ENCODE results near the gene DPM3. TPM values are rescaled to one million over a fixed set of nuclear protein-coding genes. Genes with fewer than 3 reads are reported as not detected.
"Not testable (repeated sequence)": the region's sequence is repeated elsewhere in the genome, so short reads cannot be mapped to it uniquely, and the experiment has no call there.

Gene DPM3
- total RNA-seq, 3 donors from 2014 or later: 28.2 to 39.2 (median 33.0) TPM

- not testable (repeated sequence) for H3K4me1 Mint-ChIP-seq (ENCODE audit: low read depth); ATAC-seq; H3K36me3 Mint-ChIP-seq (ENCODE audit: insufficient read depth); H3K4me3 Mint-ChIP-seq; H3K27me3 Mint-ChIP-seq (ENCODE audit: low read depth); DNase-seq; H3K9me3 Mint-ChIP-seq
Observed at GRCh38 chr1:155155996-155156643, 15.8 kb upstream of the DPM3 start.

DNA sequence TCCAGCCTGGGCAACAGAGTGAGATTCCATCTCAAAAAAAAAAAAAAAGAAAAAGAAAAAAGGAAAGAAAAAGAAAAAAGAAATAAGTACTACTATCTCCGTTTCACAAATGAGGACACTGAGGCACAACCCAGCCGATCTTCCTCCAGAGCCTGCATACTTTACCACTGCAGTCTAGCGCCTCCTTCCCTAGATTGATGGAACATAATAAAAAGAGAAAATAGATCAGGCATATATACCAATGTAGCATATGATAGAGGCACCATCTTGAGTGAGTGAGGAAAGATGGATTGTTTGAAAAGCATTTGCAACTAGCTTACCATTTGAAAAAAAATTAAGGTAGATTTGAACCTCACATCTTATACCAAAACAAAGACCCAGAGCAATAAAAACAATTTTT, 5.2 kb upstream of the DPM3 start:
- ATAC-seq: no peak
- Mint-ChIP-seq H3K4me1 (ENCODE audit: low read depth) (peaks cover 11% of the 10 kb centered on the region), H3K36me3 (ENCODE audit: insufficient read depth) (no peaks in the 10 kb centered on the region), H3K27me3 (ENCODE audit: low read depth) (peaks cover 16% of the 10 kb centered on the region), H3K4me3 (no peak overlapping the region), H3K9me3 (no peaks in the 10 kb centered on the region)
- no peak for DNase-seq

DNA sequence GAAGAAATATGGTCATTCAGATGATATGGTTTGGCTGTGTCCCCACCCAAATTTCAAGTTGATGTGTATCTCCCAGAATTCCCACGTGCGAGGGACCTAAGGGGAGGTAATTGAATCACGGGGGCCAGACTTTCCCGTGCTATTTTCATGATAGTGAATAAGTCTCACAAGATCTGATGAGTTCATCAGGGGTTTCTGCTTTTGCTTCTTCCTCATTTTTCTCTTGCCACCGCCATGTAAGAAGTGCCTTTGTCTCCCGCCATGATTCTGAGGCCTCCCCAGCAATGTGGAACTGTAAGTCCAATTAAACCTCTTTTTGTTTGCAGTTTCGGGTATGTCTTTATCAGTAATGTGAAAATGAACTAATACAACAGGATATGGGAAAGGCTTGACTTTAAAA, 1.4 kb upstream of the DPM3 start:
- Mint-ChIP-seq H3K27me3 (ENCODE audit: low read depth) (peaks cover 8% of the 10 kb centered on the region), H3K9me3 (no peaks in the 10 kb centered on the region), H3K4me1 (ENCODE audit: low read depth) (peaks cover 29% of the 10 kb centered on the region), H3K36me3 (ENCODE audit: insufficient read depth) (peaks cover 8% of the 10 kb centered on the region), H3K4me3 (no peak overlapping the region)
- DNase-seq: no peak
- no peak for ATAC-seq

GRCh38 chr1:155140630-155140953, 261 bp upstream of the DPM3 start:
- no peak for DNase-seq
- H3K9me3 Mint-ChIP-seq: no peaks in the 10 kb centered on the region
- peak overlapping the region; percentile 98 for H3K4me3 Mint-ChIP-seq
- H3K36me3 Mint-ChIP-seq (ENCODE audit: insufficient read depth): peaks cover 8% of the 10 kb centered on the region
- no peak for ATAC-seq
- peaks cover 32% of the 10 kb centered on the region for H3K4me1 Mint-ChIP-seq (ENCODE audit: low read depth)
- H3K27me3 Mint-ChIP-seq (ENCODE audit: low read depth): peaks cover 2% of the 10 kb centered on the region

DNA sequence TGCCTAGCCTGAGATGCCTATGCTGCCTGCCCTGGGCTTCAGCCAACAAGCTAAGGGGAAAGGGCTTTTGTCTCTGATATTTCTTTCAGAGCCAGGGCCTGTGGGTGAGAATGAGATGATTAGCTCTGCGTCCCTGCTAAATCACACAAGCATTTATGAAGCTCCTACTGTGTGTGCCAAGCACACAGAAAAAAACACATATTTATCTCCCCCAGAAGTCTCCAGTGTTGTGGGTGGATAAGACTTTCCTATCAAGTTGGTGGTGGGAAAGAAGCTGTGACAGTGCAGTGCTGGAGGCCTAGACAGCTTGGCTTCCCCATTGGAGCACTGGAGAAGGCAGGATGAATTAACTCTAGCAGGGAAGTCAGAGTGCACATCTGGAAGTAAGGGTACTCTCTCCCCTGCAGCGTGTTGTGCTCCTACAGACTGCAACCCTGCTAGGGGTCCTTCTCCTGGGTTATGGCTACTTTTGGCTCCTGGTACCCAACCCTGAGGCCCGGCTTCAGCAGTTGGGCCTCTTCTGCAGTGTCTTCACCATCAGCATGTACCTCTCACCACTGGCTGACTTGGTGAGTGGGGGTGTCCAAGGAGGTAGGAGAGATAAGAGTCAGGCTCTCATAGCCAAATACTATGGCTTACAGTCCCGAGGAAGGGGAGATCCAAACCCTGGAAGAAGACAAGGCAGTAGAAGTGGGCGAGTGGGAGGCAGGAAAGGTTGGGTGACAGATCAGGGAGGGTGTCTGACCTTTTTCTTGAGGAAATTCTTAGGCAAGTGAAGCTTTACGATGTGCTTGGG, 3.0 kb downstream of the DPM3 start:
- no peak for ATAC-seq
- no peak for DNase-seq
- H3K27me3 Mint-ChIP-seq (ENCODE audit: low read depth): no peaks in the 10 kb centered on the region
- H3K9me3 Mint-ChIP-seq: no peaks in the 10 kb centered on the region
- peaks cover 43% of the 10 kb centered on the region for H3K4me1 Mint-ChIP-seq (ENCODE audit: low read depth)
- peaks cover 8% of the 10 kb centered on the region for H3K36me3 Mint-ChIP-seq (ENCODE audit: insufficient read depth)
- H3K4me3 Mint-ChIP-seq: peak overlapping the region; percentile 98

DNA sequence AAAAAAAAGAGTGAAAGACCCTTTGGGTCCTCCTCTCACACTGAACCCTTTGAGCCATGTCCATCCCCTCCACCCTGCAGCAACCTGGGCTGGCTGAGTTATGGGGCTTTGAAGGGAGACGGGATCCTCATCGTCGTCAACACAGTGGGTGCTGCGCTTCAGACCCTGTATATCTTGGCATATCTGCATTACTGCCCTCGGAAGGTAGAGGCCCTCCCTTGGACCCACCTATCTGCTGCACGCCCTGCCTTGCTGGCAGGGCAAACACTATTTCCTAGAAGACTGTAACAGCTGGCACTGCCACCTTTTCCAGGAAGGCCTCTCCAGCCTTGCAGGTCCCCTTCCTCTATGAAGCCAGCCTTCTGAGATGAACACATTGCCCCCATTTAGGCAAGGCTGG, 3.6 kb downstream of the DPM3 start:
- no peak for ATAC-seq

DNA sequence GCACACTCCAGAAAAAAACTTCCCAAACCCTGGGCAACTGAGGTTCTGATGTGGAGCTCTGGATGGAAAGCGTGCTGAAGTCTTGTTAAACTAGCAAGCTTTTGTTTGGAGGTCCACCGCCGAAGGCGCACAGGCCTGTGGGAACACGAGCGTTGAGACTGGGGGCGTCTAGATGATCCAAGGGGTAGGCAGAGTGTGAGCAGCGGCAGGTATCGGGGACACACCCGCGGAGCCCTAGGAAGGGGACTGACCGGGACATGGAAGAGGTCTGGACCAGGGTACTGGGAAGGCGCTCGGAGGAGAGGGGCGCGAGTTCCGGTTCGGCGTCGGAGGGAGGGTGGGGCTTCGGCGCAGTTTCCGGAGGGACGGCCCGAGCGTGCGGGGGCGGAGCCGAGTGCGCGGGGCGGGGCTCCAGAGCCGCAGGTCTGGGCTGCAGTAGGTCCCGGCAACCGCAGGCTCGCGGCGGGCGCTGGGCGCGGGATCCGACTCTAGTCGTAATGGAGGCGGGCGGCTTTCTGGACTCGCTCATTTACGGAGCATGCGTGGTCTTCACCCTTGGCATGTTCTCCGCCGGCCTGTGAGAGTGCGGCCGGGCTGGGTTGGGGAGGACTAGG, 4.8 kb downstream of the DPM3 start, which contains the start of gene SLC50A1:
SLC50A1 (plus strand) TSS at position 438 of the 614 bp plus-strand sequence; CDS start at position 498, 60 bp downstream.
- DNase-seq: peak; percentile 88
- peak within 1 kb of the TSS; percentile 98 for H3K4me3 Mint-ChIP-seq
- H3K4me1 Mint-ChIP-seq (ENCODE audit: low read depth): peaks cover 45% of the 10 kb centered on the region
- no peaks in the 10 kb centered on the region for H3K27me3 Mint-ChIP-seq (ENCODE audit: low read depth)
- H3K9me3 Mint-ChIP-seq: no peaks in the 10 kb centered on the region
- ATAC-seq: peak; percentile 84 to 85
- peaks cover 8% of the 10 kb centered on the region for H3K36me3 Mint-ChIP-seq (ENCODE audit: insufficient read depth)

More for the DNA sequence above, 3.6 kb downstream of the DPM3 start:
- H3K27me3 Mint-ChIP-seq (ENCODE audit: low read depth): no peaks in the 10 kb centered on the region
- H3K4me3 Mint-ChIP-seq: peak overlapping the region; percentile 98
- H3K36me3 Mint-ChIP-seq (ENCODE audit: insufficient read depth): peaks cover 8% of the 10 kb centered on the region
- DNase-seq: no peak
- H3K4me1 Mint-ChIP-seq (ENCODE audit: low read depth): peaks cover 43% of the 10 kb centered on the region
- no peaks in the 10 kb centered on the region for H3K9me3 Mint-ChIP-seq

DNA sequence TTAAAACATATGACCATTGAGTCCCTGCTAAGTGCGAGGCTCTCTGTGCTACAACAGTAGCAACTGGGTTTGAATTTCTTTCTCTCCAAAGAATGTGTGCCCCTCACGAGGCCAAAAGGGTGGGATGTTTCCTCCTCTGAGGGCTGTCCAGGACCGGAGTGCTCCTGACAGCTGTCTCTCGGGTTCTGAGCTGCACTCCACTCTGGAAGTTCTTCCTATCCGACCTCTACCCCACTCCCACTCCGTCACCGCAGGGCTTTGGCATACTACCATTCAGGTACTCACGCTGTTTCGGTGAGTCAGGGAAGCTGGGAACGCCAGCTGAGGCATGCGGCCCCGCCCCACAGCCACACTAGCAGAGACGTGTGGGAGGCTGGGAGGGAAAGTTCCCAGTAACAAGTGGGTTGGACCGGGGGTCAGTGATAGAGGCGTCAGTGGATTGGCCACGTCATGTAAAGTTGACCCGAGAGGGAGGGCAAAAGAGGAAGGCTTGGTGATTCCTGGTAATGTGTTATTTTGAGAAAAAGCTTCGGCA, 5.4 kb downstream of the DPM3 start:
- peaks cover 47% of the 10 kb centered on the region for H3K4me1 Mint-ChIP-seq (ENCODE audit: low read depth)
- ATAC-seq: peak; percentile 42 to 48

GRCh38 chr1:155134322-155134721, 6.0 kb downstream of the DPM3 start:
- H3K9me3 Mint-ChIP-seq: no peaks in the 10 kb centered on the region
- H3K36me3 Mint-ChIP-seq (ENCODE audit: insufficient read depth): peaks cover 8% of the 10 kb centered on the region
- no peaks in the 10 kb centered on the region for H3K27me3 Mint-ChIP-seq (ENCODE audit: low read depth)
- DNase-seq: no peak
- peaks cover 51% of the 10 kb centered on the region for H3K4me1 Mint-ChIP-seq (ENCODE audit: low read depth)
- no peak for ATAC-seq
- H3K4me3 Mint-ChIP-seq: peak overlapping the region; percentile 98

More for the DNA sequence above, 5.4 kb downstream of the DPM3 start:
- DNase-seq: peak; percentile 72
- Mint-ChIP-seq H3K4me3 (peak overlapping the region; percentile 98), H3K36me3 (ENCODE audit: insufficient read depth) (peaks cover 8% of the 10 kb centered on the region), H3K27me3 (ENCODE audit: low read depth) (no peaks in the 10 kb centered on the region), H3K9me3 (no peaks in the 10 kb centered on the region)

DNA sequence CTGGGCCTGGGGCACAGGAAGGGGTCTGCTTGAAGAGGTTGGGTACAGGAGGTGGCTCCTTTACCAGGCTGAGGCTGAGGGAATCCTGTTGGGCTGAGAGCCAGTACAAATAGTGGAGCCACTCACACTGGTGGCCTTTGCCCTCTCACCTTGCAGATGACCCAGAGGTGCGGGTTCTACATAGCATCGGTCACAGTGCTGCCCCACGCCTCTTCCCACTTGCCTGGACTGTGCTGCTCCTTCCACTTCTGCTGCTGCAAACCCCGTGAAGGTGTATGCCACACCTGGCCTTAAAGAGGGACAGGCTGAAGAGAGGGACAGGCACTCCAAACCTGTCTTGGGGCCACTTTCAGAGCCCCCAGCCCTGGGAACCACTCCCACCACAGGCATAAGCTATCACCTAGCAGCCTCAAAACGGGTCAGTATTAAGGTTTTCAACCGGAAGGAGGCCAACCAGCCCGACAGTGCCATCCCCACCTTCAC, 6.5 kb downstream of the DPM3 start:
- ATAC-seq (no peak), DNase-seq (no peak)
- Mint-ChIP-seq H3K4me1 (ENCODE audit: low read depth) (peaks cover 54% of the 10 kb centered on the region), H3K27me3 (ENCODE audit: low read depth) (peaks cover under 1% of the 10 kb centered on the region), H3K4me3 (no peak overlapping the region), H3K9me3 (no peaks in the 10 kb centered on the region), H3K36me3 (ENCODE audit: insufficient read depth) (peaks cover 7% of the 10 kb centered on the region)

GRCh38 chr1:155131856-155132255, 8.5 kb downstream of the DPM3 start:
- no peak for DNase-seq
- Mint-ChIP-seq H3K4me1 (ENCODE audit: low read depth) (peaks cover 49% of the 10 kb centered on the region), H3K27me3 (ENCODE audit: low read depth) (peaks cover 10% of the 10 kb centered on the region), H3K36me3 (ENCODE audit: insufficient read depth) (no peaks in the 10 kb centered on the region), H3K4me3 (no peak overlapping the region), H3K9me3 (no peaks in the 10 kb centered on the region)
- ATAC-seq: no peak

GRCh38 chr1:155131285-155131684, 9.0 kb downstream of the DPM3 start:
- H3K4me1 Mint-ChIP-seq (ENCODE audit: low read depth): peaks cover 50% of the 10 kb centered on the region

GRCh38 chr1:155130272-155131006, 9.9 kb downstream of the DPM3 start:
- Mint-ChIP-seq H3K27me3 (ENCODE audit: low read depth) (peaks cover 15% of the 10 kb centered on the region), H3K4me1 (ENCODE audit: low read depth) (peaks cover 47% of the 10 kb centered on the region), H3K4me3 (no peak overlapping the region), H3K9me3 (no peaks in the 10 kb centered on the region), H3K36me3 (ENCODE audit: insufficient read depth) (no peaks in the 10 kb centered on the region)
- DNase-seq: no peak
- ATAC-seq: no peak

More at GRCh38 chr1:155131285-155131684, 9.0 kb downstream of the DPM3 start:
- Mint-ChIP-seq H3K27me3 (ENCODE audit: low read depth) (peaks cover 12% of the 10 kb centered on the region), H3K36me3 (ENCODE audit: insufficient read depth) (no peaks in the 10 kb centered on the region), H3K9me3 (no peaks in the 10 kb centered on the region), H3K4me3 (no peak overlapping the region)
- DNase-seq: no peak
- no peak for ATAC-seq
